ENCODE data around the gene ADAM12. TPM values are rescaled to one million over a fixed set of nuclear protein-coding genes. Genes with fewer than 3 reads are reported as not detected.

ADAM12 gene
- total and polyA plus RNA-seq, 7 donors, result 0.01 to 3.3 (median 0.24) TPM; not detected in 2

- Histone ChIP-seq H3K27ac (no peak overlapping the region), H3K9me3 (no peaks in the 10 kb centered on the region), H3K36me3 (ENCODE audit: insufficient read depth in 1 of 2, low read depth in 1 of 2) (no peaks in the 10 kb centered on the region), H3K27me3 (ENCODE audit: insufficient read depth in 3 of 3, low read length in 2 of 3) (peaks cover 0 to 2% (median 0%) of the 10 kb centered on the region in 3 donors), H3K4me1 (no peaks in the 10 kb centered on the region), H3K4me3 (no peak overlapping the region)
- no peak for ATAC-seq
- 56 to 67% (median 56%) methylated on average over 5 of the region's 5 CpGs for WGBS, 3 donors
- TF ChIP-seq CTCF (IDR thresholded peaks at IDR 0.05), result no peak
- no peak for DNase-seq
- intact Hi-C loops (cut with DNase I), result no loop called here
These were observed 226.6 kb downstream of the ADAM12 start for GRCh38 chr10:126161691-126162090.

- peaks cover 0 to 2% (median 0%) of the 10 kb centered on the region in 3 donors for H3K27me3 ChIP-seq (ENCODE audit: insufficient read depth in 3 of 3, low read length in 2 of 3)
- H3K36me3 ChIP-seq (ENCODE audit: insufficient read depth in 1 of 2, low read depth in 1 of 2), result no peaks in the 10 kb centered on the region
- no peaks in the 10 kb centered on the region for H3K9me3 ChIP-seq
- TF ChIP-seq CTCF (IDR thresholded peaks at IDR 0.05), result no peak
- no peak overlapping the region for H3K4me3 ChIP-seq
- DNase-seq, result no peak
- intact Hi-C loops (cut with DNase I), result no loop called here
- ATAC-seq, result no peak
- H3K27ac ChIP-seq, result no peak overlapping the region
- H3K4me1 ChIP-seq, result no peaks in the 10 kb centered on the region
- WGBS, 3 donors, result 86 to 87% (median 87%) methylated on average over 10 of the region's 10 CpGs
These were observed 227.2 kb downstream of the ADAM12 start for GRCh38 chr10:126160971-126161630.

GRCh38 chr10:126160571-126160970 lies 227.7 kb downstream of the ADAM12 start:
- Histone ChIP-seq H3K36me3 (ENCODE audit: insufficient read depth in 1 of 2, low read depth in 1 of 2) (no peaks in the 10 kb centered on the region), H3K4me3 (no peak overlapping the region), H3K4me1 (no peaks in the 10 kb centered on the region), H3K9me3 (no peaks in the 10 kb centered on the region), H3K27me3 (ENCODE audit: insufficient read depth in 3 of 3, low read length in 2 of 3) (peaks cover 0 to 2% (median 0%) of the 10 kb centered on the region in 3 donors), H3K27ac (no peak overlapping the region)
- ATAC-seq (no peak), DNase-seq (no peak)
- WGBS, 3 donors, result 67 to 77% (median 70%) methylated on average over 5 of the region's 5 CpGs
- no peak for TF ChIP-seq CTCF (IDR thresholded peaks at IDR 0.05)
- intact Hi-C loops (cut with DNase I), result no loop called here

- ATAC-seq (no peak), DNase-seq (no peak)
- Histone ChIP-seq H3K27me3 (ENCODE audit: insufficient read depth in 3 of 3, low read length in 2 of 3) (peaks cover 0 to 2% (median 0%) of the 10 kb centered on the region in 3 donors), H3K4me1 (no peaks in the 10 kb centered on the region), H3K9me3 (no peaks in the 10 kb centered on the region), H3K27ac (no peak overlapping the region), H3K4me3 (no peak overlapping the region), H3K36me3 (ENCODE audit: insufficient read depth in 1 of 2, low read depth in 1 of 2) (no peaks in the 10 kb centered on the region)
- TF ChIP-seq CTCF (IDR thresholded peaks at IDR 0.05), result no peak
- intact Hi-C loops (cut with DNase I), result no loop called here
- WGBS, 3 donors, result 74 to 79% (median 76%) methylated on average over 20 of the region's 20 CpGs
These were observed 230.0 kb downstream of the ADAM12 start for GRCh38 chr10:126158133-126158892.
